Gastroesophageal sphincter (tissue), 4 donors: Measurements from ENCODE around the gene TMEM252. TPM values are rescaled to one million over a fixed set of nuclear protein-coding genes. Genes with fewer than 3 reads are reported as not detected.

Experiments used
- ATAC-seq: fragments of 150-250 bp; one replicate; pipeline ENCODE4 v1.9.1; 2016; ENCODE audit warnings: mild to moderate bottlenecking, moderate library complexity
- H3K27ac ChIP-seq, 4 donors: fragments of 200-600 bp; sonication (generic) in 3 of 4; 1 replicate in 3 of 4; 2 replicates in 1 of 4; pipeline ENCODE4 v1.5.1; 2016 to 2019
- H3K27me3 ChIP-seq: fragments of 200-600 bp; sonication (generic); one replicate; pipeline ENCODE4 v1.5.1; 2019
- H3K36me3 ChIP-seq, 2 donors: fragments of 200-600 bp; sonication (generic); one replicate each; pipeline ENCODE4 v1.5.1; 2019; ENCODE audit warnings: control low read depth in 1 of 2
- H3K4me1 ChIP-seq, 3 donors: fragments of 200-600 bp; sonication (generic); 1 replicate in 2 of 3; 2 replicates in 1 of 3; pipeline ENCODE4 v1.5.1; 2016 to 2019; ENCODE audit warnings: control low read depth in 2 of 3
- H3K4me3 ChIP-seq, 2 donors: fragments of 200-600 bp; sonication (generic); one replicate each; pipeline ENCODE4 v1.5.1; 2019; ENCODE audit warnings: mild to moderate bottlenecking in 1 of 2, moderate library complexity in 1 of 2
- H3K9me3 ChIP-seq, 3 donors: fragments of 200-600 bp; sonication (generic); one replicate each; pipeline ENCODE4 v1.5.1; 2017 to 2019; ENCODE audit warnings: control low read depth in 2 of 3
- EP300 ChIP-seq: sonication (generic); formaldehyde crosslinking; IDR thresholded peaks from one replicate; pipeline ENCODE4 v1.6.1; 2017; ENCODE audit warnings: antibody characterized with exemption, mild to moderate bottlenecking
- POLR2A ChIP-seq, 2 donors: fragments of 450-650 bp; IDR thresholded peaks; one replicate each; pipeline ENCODE4 v1.6.1; 2017; ENCODE audit warnings: antibody characterized with exemption in 2 of 2, mild to moderate bottlenecking in 2 of 2, moderate library complexity in 1 of 2
- POLR2AphosphoS5 ChIP-seq: sonication (generic); formaldehyde crosslinking; IDR thresholded peaks from one replicate; pipeline ENCODE4 v1.6.1; 2017; ENCODE audit warnings: antibody characterized with exemption
- WGBS, 2 donors: methylation state at CpG; one replicate each; pipeline ENCODE4 v1.1.5; 2018; ENCODE audit warnings: low coverage in 1 of 2; 5-methylcytosine and 5-hydroxymethylcytosine counted together
- total RNA-seq, 4 donors: library from RNA; depleted of rRNA; stranded (reverse); fragments of >200 nt; gene quantifications; one replicate each; pipeline ENCODE4 v1.1.0, GENCODE V29; 2016
- TF ChIP-seq, protein P1 (sequence below), 4 experiments: fragments of 200-600 bp in 2 of 4; fragments of 450-650 bp in 2 of 4; sonication (generic) in 1 of 4; IDR thresholded peaks; one replicate each; pipeline ENCODE4 v1.5.1; 2017 to 2019; ENCODE audit warnings: antibody characterized with exemption in 4 of 4, mild to moderate bottlenecking in 2 of 4, moderate library complexity in 2 of 4

TMEM252 gene
- total RNA-seq, 4 donors from 2014 or later, result 0.67 TPM; not detected in 3

DNA sequence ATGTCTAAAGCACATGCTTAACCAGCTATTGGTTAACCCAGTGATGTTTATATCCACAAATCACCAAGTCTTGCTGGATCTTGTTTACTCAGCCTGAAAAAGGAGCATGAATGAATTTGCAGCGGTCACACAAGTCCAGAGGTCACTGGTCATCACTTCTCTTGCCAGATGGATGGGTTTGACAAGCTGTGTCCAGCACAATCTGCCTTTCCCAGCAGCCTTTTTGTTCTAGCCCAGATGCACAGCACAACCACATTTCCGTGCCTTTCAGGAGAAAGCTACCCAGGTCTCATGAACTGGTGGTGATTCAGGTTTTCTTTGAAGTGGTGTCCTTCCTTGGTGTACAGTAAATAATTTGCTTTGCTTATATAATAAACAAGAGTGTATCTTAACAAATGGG lies 32.1 kb downstream of the TMEM252 start:
- Histone ChIP-seq H3K27me3 (no peaks in the 10 kb centered on the region), H3K9me3 (no peaks in the 10 kb centered on the region), H3K4me3 (no peak overlapping the region), H3K36me3 (peaks cover 0 to 45% of the 10 kb centered on the region in 2 donors), H3K4me1 (peaks cover 14 to 86% (median 19%) of the 10 kb centered on the region in 3 donors), H3K27ac (peak overlapping the region; percentile 85 to 88 (median 87))
- no peak for ATAC-seq
- TF ChIP-seq EP300 (no peak), POLR2A (IDR thresholded peaks at IDR 0.05) (no peak), POLR2AphosphoS5 (no peak)
- TF ChIP-seq, protein P1, sequence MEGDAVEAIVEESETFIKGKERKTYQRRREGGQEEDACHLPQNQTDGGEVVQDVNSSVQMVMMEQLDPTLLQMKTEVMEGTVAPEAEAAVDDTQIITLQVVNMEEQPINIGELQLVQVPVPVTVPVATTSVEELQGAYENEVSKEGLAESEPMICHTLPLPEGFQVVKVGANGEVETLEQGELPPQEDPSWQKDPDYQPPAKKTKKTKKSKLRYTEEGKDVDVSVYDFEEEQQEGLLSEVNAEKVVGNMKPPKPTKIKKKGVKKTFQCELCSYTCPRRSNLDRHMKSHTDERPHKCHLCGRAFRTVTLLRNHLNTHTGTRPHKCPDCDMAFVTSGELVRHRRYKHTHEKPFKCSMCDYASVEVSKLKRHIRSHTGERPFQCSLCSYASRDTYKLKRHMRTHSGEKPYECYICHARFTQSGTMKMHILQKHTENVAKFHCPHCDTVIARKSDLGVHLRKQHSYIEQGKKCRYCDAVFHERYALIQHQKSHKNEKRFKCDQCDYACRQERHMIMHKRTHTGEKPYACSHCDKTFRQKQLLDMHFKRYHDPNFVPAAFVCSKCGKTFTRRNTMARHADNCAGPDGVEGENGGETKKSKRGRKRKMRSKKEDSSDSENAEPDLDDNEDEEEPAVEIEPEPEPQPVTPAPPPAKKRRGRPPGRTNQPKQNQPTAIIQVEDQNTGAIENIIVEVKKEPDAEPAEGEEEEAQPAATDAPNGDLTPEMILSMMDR (IDR thresholded peaks at IDR 0.05), result no peak
- 57 to 60% methylated on average over 2 of the region's 2 CpGs for whole genome bisulfite sequencing, 2 donors

GRCh38 chr9:68507806-68508145 lies 32.9 kb downstream of the TMEM252 start:
- TF ChIP-seq EP300 (no peak), POLR2AphosphoS5 (no peak), POLR2A (IDR thresholded peaks at IDR 0.05) (no peak)
- TF ChIP-seq, protein P1 (IDR thresholded peaks at IDR 0.05), result no peak
- Histone ChIP-seq H3K4me1 (peaks cover 14 to 82% (median 19%) of the 10 kb centered on the region in 3 donors), H3K9me3 (no peaks in the 10 kb centered on the region), H3K4me3 (no peak overlapping the region), H3K27ac (peak overlapping the region; percentile 85 to 88 (median 87)), H3K27me3 (no peaks in the 10 kb centered on the region), H3K36me3 (peaks cover 0 to 48% of the 10 kb centered on the region in 2 donors)
- ATAC-seq, result no peak
- 39 to 100% methylated on average over 1 to 2 of the region's 2 CpGs for WGBS, 2 donors

GRCh38 chr9:68507130-68507805 lies 33.4 kb downstream of the TMEM252 start:
- 11 to 19% methylated on average over 7 of the region's 7 CpGs for WGBS, 2 donors
- Histone ChIP-seq H3K36me3 (peaks cover 0 to 48% of the 10 kb centered on the region in 2 donors), H3K27ac (peak overlapping the region; percentile 85 to 88 (median 87)), H3K4me3 (no peak overlapping the region), H3K27me3 (no peaks in the 10 kb centered on the region), H3K9me3 (no peaks in the 10 kb centered on the region), H3K4me1 (peaks cover 14 to 88% (median 19%) of the 10 kb centered on the region in 3 donors)
- ATAC-seq, result peak; percentile 84
- no peak for TF ChIP-seq EP300
- TF ChIP-seq POLR2A (IDR thresholded peaks at IDR 0.05), result no peak
- TF ChIP-seq POLR2AphosphoS5, result peak; percentile 69
- TF ChIP-seq, protein P1 (IDR thresholded peaks at IDR 0.05), result peak; percentile 76 to 87 (median 82)

GRCh38 chr9:68506551-68506950 lies 34.1 kb downstream of the TMEM252 start:
- Histone ChIP-seq H3K4me1 (peaks cover 14 to 88% (median 21%) of the 10 kb centered on the region in 3 donors), H3K4me3 (no peak overlapping the region), H3K9me3 (no peaks in the 10 kb centered on the region), H3K27me3 (no peaks in the 10 kb centered on the region), H3K36me3 (peaks cover 0 to 48% of the 10 kb centered on the region in 2 donors), H3K27ac (peak overlapping the region; percentile 85 to 88 (median 87))
- no peak for ATAC-seq
- WGBS, 2 donors, result 70 to 80% methylated on average over 1 of the region's 1 CpG
- TF ChIP-seq EP300 (no peak), POLR2AphosphoS5 (no peak)
- TF ChIP-seq, protein P1 (IDR thresholded peaks at IDR 0.05), result no peak
